Raji (cell line): ENCODE measurements around the gene MORN1.

ENCODE experiments used
- POLR2A ChIP-seq: IDR thresholded peaks from 2 replicates; pipeline ENCODE4 v1.6.1; 2011; ENCODE audit warnings: low read depth, low read length, control low read depth; ENCODE audit not compliant: insufficient read depth

MORN1 gene

DNA sequence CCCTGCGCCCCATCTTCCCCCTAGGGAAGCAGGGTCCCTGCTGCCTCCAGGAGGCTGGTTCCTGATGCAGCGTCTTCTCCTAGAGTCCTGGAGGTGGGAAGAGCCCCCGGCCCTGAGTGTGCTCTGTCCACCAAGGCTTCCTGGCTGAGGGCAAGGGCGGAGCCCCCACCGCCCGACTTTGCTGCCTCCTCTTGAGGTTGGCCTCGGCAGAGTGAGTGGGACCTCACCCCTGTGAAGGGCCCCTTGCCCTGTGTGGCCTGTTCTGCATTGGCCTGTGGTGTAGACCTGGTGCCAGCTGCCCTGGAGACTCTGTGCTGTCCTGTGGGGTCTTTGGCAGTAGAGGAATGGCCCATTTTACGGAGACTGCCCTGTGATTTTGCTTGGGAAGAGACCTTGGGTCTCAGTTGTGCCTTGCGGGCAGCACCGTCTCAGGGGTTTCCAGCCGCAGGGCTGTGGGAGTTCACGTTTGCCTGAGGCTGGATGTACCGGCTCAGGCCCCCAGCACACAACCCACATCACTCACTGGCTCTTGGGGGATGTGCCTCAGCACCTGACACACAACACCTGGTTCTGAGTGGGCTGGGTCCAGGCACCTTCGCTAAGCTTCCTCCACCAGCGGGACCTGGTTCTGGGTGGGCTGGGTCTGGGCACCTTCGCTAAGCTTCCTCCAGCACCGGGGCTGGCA lies 89.6 kb downstream of the MORN1 start:
- no peak for TF ChIP-seq POLR2A

DNA sequence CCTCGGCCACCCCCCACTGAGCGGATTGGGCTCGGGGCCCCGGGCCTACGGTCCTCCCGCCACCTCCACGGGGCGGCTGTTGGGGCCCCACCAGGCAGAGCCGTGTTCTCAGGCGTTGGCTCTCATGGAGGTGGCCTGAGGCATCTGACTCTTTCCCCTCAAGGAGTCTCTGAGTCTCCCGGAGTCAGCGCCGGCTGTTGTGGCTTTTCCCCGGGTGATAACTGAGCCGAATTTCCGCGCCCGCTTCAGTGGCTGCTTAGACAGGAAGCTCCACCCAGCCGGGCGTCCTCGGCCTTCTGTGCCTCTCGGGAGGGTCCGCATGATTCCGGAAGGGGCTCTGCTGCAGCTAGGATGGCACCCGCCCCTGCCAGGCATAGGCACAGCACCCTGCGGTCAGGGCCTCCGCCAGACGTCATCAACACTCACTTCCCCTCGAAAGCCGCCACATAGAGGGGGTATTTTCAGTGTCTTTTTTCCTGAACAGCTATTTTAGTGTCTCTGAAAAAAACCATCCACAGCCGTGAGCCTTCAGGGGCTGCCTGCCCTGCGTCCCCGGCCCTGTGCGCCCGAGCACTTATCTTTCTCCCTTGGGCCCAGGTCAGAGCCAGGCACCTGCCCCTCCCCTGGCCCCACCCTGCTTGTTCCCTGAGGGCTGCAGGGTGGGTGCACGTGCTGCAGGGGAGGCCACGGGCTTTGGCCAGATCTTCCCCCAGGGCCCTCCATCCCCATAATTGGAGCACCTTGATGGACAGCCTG lies 90.3 kb downstream of the MORN1 start:
- TF ChIP-seq POLR2A: no peak

DNA sequence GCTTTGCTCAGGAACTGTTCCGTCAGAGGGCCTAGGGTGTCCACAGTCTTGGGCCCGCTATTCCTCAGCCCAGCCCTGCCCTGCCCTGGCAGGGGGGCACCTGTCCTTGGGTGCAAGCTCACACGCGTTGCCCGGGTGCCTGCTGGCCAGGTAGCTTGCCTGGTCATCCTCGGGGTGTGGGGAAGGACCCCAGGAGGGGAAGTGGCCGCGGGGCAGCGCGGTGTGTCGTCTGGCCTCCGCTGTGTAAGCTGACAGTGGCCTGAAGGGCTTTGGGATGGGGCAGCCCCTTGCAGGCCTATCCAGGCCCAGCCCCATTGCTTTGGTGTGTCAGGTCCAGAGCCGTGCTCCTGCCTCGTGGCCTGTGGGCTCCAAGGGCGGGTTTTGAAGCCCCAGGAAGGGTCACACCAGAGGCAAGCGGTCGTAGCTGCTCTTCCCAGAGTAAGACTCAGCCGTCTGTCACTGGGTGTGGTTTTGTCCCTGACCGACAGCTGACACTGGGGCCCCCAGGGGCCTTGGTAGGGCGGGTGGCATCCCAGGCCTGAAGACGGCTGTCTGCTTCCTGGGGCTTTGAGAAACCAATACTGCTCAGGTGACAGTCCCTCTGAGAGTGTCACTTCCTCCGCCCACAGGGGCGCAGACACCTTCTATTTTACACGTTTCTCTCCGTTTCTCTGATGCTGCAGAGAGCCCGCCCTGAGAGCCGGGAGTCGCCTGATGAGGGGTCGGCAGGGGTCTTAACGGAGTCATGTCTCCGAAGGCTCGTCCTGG lies 91.2 kb downstream of the MORN1 start:
- no peak for TF ChIP-seq POLR2A

DNA sequence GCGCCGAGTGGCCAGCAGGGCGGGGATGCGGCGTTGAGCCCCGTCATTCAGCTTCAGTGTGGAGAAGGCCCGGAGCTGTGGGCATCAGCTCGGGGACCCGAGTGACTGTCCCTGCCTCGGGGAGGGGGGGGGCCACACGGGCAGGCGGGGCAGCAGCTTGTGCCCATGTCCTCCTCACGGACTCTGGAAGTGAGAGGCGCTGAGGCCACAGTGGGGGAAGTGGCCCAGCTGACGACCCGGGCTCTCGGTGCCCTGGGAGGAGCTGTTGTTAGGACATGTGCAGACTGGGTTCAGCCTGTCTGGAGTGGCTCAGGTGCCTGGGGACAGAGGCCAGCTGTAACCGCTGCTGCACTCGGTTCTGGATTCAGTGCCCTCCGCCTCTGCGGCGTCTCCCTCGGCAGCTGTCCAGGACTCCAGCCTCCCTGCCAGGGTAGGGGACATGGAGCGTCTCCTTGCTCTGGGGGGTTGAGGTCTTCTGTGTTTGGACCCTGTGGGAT lies 92.2 kb downstream of the MORN1 start:
- TF ChIP-seq POLR2A: no peak

DNA sequence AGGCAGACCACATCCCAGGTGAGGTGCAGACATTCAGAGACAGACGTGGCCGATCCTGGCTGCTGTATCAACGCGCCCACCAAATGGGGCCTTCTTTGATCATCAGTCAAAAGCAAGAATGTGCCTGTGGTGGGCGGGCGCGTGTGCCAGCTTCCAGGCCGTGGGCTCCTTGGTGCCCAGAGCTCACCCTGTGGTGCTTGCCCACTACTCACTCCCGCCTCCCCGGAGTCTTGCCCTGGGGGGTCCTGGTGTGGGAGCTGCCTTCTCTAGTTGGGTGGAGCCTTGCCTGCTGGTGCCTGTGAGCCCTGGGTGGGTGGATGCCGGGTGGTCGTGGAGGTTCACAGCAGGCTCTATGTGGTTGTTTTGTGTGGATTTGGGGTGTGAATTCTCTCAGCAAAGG lies 92.7 kb downstream of the MORN1 start:
- no peak for TF ChIP-seq POLR2A

DNA sequence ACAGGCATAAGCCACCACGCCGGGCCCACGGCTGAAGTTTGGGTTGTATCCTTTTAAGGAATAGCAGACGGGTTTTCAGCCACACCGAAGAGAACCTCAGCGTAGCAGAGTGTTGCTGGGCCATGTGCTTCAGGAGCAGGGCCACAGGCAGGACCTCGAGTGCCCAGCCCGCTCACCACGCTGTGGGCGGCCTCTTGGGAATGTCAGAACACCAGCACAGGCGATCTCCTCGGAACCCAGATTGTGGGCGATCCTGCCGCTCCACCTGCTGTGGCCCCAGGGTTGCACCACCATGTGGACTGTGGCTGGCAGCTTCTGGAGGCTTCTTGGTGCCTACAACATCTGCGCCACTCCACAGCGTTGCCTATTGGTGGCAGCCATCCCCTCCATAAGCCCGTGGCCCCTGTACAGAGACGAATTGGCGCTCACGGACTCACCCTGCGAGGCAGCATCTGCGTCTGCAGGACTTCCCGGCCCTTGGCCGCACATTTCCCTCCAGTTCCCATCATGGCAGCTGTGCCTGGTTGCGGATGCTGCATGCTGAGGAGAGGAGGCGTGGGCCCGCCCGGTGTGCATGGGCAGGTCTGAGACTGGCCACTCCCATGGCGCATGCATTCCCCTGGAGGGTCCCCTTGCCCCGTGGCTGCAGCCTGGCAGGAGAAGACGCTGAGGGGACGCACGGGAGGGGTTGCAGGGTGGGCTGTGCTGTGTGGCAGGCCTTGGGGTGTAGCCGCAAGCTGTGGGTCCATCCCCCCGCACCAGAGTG lies 93.9 kb downstream of the MORN1 start:
- no peak for TF ChIP-seq POLR2A

DNA sequence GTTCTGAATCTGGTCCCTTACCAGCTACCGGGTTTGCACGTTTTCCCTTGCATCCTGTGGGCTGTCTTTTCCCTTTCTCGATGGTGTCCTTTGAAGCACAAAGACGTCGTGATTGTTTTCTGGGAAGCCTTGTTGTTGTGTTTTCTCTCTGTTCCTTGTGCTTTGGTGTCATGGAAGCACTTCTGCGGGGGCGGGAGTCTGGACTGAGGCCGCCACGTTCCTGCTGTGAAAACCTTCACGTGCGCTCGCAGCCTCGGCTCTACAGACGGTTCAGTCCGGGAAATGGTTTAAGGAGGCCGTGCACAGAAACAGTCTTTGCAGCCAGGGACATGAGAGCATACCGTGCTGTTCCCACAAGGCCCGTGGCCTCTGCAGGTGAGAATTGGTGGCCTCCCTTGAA lies 94.7 kb downstream of the MORN1 start:
- TF ChIP-seq POLR2A: no peak

DNA sequence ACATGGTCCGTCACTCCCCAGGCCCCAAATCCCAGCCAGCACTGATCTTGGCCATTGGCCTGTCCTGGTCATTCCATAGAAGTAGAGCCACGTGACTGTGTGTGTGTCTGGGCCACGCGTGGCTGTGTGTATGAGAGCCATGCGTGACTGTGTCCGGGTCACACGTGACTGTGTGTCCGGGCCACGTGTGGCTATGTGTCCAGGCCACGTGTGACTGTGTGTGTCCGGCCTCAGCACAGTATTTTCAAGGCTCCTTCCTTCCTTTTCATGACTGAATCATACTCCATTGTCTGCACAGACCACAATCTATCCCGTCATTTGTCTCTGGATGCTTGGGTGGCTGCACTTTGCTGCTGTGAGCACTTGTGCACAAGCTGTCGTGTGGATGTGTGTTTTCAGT lies 95.8 kb downstream of the MORN1 start:
- TF ChIP-seq POLR2A: no peak

DNA sequence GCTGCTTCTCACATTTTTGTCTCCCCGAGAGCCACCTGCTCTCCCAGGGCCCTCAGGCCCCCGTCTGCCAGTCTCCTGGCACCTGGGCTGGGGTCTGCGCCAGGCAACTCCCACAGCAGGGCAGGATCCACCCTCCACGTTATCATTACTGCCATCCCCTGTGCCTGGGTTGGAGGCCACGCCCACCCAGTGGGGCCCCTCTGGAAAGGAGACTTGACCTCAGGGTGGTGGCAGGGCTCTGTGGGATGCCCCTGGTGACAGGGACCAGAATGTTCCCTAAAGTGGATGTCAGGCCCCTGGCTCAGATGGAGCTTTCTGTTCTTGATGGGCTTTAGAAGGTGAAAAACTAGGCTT lies 96.7 kb downstream of the MORN1 start:
- no peak for TF ChIP-seq POLR2A

DNA sequence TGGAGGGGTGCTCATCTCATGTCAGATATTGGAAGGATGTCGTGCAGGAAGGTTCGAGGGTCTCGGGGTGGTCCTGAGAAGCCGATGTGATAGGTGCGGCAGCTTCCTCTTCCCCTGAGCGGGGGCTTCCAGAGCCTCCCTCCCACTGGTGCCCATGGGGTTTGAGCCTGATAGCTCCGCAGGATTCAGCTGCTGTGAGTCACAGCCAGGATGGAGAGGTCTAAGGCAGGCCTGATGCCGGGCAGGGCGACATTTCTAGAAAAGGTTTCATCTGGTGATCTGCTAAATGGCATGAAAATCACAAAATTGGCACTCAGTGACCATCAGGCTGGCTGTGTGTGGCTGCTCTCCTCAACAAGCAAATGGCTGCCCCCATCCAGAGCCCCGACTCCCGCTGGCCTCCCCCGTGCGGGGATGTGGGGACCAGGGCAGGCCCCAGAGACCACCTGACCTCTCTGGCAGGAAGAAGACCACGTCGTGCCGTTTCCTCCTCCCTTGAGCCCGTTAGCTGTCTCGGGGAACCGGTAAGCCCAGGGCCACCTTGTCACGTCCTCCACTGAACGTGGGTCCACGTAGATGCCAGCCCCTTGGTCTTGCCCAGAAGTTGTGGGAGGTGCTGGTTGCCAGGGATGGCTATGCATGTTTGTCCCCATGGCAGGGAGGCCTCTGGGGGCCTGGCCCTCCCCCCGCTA lies 97.2 kb downstream of the MORN1 start:
- TF ChIP-seq POLR2A: no peak

DNA sequence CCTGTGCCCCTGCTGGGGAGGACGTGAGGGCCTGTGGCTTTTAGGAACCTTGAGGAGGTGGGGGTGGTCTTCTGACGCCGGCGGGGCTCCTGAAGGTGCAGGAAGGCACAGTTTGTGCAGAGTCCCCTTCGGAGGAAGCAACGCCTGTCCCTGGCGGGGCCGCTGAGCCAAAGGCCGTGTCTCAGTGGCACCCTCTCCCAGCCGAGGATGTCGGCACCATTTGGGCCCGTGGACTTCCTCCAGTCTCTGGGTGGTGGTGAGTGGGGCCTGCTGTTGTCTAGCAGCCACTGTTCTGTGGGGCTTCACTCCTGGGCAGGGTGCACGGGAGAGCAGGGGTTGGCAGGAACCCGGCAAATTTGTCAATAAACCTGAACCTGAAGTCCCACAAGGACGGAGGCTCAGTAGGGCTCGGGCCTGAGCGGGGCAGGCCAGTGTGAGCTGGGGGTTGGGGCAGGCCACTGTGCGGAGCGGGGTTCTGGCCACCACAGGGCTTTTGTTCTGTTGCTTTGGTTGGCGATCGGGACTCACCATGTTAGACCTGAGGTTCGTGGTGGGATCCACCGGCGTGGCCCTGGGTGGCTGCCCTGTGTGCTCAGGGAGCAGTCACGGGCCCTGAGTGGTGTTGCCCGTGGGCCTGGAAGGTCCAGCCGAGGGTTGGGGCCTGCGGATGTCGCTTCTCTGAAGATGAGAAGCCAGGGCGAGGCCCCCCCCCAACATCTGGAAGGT lies 98.5 kb downstream of the MORN1 start:
- TF ChIP-seq POLR2A: no peak

DNA sequence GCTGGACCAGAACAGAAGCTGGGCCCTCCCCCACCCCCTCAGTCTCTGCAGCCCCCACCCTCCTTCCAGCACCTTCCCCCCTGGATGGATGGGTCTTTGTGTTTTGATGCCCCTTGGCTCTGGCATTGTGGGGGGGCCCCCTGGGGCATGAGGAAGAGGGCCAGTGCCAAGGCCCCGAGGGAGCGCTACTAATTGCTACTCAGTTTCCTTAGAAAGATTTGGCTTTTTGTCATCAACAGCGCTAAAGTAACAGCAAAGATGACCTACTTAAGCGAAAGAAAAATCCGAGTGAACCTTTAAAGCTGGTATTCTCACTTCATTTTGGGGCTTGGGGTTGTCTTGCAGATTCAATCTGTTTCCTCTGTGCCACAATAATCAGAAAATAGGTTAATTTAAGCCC lies 99.8 kb downstream of the MORN1 start:
- no peak for TF ChIP-seq POLR2A

DNA sequence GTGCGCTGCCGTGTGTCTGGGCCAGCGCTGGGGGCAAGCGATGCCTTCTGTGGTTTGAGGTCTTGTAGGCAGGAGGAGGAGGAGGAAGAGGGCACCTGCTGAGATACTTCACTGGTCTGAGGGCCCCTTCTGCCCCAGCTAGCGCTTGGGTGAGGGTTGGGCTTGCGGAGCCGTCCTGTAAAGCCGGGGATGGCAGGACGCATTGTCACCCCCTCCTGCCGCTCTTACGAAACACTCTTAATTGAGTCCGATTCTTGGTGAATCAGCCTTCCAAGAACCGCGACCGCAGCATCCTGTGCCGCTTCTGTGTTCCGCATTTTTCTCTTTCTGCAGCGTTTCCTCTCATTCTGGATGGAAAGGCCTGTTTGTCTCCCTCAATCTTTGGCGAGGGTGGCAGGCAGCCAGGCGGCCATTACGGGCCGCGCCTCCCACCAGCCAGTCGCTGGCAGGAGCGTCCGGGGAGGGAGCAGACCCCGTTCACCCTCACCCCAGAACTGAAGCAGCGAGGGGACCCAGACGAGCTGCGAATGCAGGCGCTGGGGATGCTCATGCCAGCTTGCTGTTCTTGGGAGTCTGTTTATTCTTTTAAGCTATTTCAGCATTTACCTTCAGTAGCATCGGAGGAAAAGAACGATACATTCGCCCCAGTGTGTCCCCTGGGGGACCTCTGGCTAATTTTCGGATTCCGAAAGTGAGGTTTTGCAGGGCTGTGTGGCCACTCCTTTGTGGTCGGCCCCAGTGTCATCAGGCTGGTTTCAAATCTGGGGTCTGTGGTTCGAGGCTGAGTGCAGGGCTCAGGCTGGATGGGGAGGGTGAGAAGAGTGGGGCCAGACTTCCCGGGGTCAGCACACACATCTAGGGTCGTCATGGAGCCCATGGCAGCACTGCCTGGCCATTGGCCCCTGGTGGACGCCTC lies 100.5 kb downstream of the MORN1 start:
- no peak for TF ChIP-seq POLR2A

DNA sequence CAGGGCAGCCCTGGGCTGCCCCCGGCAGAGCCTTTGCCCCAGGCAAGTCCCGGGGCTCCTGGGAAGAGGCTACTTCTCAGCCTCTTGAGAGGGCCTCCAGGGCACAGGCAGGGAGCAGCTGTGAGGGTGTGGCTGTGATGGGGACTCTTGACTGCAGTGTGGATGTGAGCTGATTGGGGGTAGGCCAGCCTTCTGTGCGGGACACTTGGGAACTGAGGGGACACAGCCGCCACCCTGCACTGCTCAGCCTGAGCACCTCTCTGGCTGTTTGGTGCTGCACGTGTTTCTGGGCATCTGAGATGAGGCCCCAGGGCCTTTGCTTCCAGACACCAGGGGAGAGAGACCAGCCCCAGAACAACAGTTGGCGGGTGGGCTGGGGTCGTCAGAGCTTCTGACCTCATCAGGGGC lies 101.2 kb downstream of the MORN1 start:
- no peak for TF ChIP-seq POLR2A
